Thymus (tissue), 11 donors: ENCODE results near the gene MYO1E. TPM values are rescaled to one million over a fixed set of nuclear protein-coding genes. Genes with fewer than 3 reads are reported as not detected.

Experiments
- DNase-seq, 9 donors: peaks; one replicate each; pipeline ENCODE4 v3.0.0-alpha.2; 2013; ENCODE audit warnings: low spot score in 9 of 9, low read depth in 6 of 9, missing footprints in 1 of 9
- H3K27ac ChIP-seq, 2 donors: one replicate each; pipeline ENCODE4 v1.5.1; 2013; ENCODE audit warnings: control low read depth in 1 of 2, low read depth in 1 of 2, low read length in 1 of 2, mild to moderate bottlenecking in 1 of 2, moderate library complexity in 1 of 2
- H3K27me3 ChIP-seq, 2 donors: one replicate each; pipeline ENCODE4 v1.5.1; 2013; ENCODE audit warnings: low read length in 1 of 2; ENCODE audit not compliant: control insufficient read depth in 2 of 2, insufficient read depth in 1 of 2
- H3K36me3 ChIP-seq, 2 donors: one replicate each; pipeline ENCODE4 v1.5.1; 2013; ENCODE audit warnings: low read length in 1 of 2, mild to moderate bottlenecking in 1 of 2, moderate library complexity in 1 of 2; ENCODE audit not compliant: control insufficient read depth in 2 of 2, insufficient read depth in 2 of 2
- H3K4me1 ChIP-seq, 2 donors: one replicate each; pipeline ENCODE4 v1.5.1; 2013; ENCODE audit warnings: low read length in 2 of 2; ENCODE audit not compliant: control insufficient read depth in 2 of 2, insufficient read depth in 2 of 2
- H3K4me3 ChIP-seq, 2 donors: one replicate each; pipeline ENCODE4 v1.5.1; 2013; ENCODE audit warnings: low read length in 2 of 2, control low read depth in 1 of 2, mild to moderate bottlenecking in 1 of 2
- H3K9me3 ChIP-seq, 2 donors: one replicate each; pipeline ENCODE4 v1.5.1; 2013; ENCODE audit warnings: low read length in 1 of 2, mild to moderate bottlenecking in 1 of 2; ENCODE audit not compliant: control insufficient read depth in 2 of 2, insufficient read depth in 1 of 2
- WGBS: extraction: QIAGEN DNeasy Blood & Tissue Kit; methylation state at CpG from one replicate; pipeline ENCODE4 v1.1.7; 2013; 5-methylcytosine and 5-hydroxymethylcytosine counted together
- polyA plus RNA-seq: library from polyadenylated mRNA; stranded (reverse); fragments of 200-250 nt; gene quantifications from one replicate; pipeline ENCODE4 v1.2.3, GENCODE V29; 2013
- total RNA-seq: library from RNA; stranded (reverse); fragments of 120-200 nt; gene quantifications from one replicate; pipeline ENCODE4 v1.2.4, GENCODE V29; 2013
- donor health status: healthy.

The MYO1E gene
- total and polyA plus RNA-seq, 2 donors = 15.5 to 59.8 TPM

- Histone ChIP-seq H3K27me3 (no peaks in the 10 kb centered on the region), H3K4me1 (no peaks in the 10 kb centered on the region), H3K36me3 (no peaks in the 10 kb centered on the region), H3K4me3 (no peak overlapping the region), H3K27ac (no peak overlapping the region), H3K9me3 (no peaks in the 10 kb centered on the region)
- WGBS = over 99% methylated on average over 2 of the region's 2 CpGs
- no peak for DNase-seq
Observed at GRCh38 chr15:59362331-59362730, 10.3 kb downstream of the MYO1E start.

GRCh38 chr15:59360896-59361295, 11.8 kb downstream of the MYO1E start:
- no peaks in the 10 kb centered on the region for H3K9me3 ChIP-seq
- H3K27ac ChIP-seq = no peak overlapping the region
- no peaks in the 10 kb centered on the region for H3K27me3 ChIP-seq
- no peaks in the 10 kb centered on the region for H3K4me1 ChIP-seq
- no peaks in the 10 kb centered on the region for H3K36me3 ChIP-seq
- no peak overlapping the region for H3K4me3 ChIP-seq
- WGBS = 100% methylated on average over 2 of the region's 2 CpGs
- no peak for DNase-seq

GRCh38 chr15:59360305-59360704, 12.4 kb downstream of the MYO1E start:
- Histone ChIP-seq H3K9me3 (no peaks in the 10 kb centered on the region), H3K4me3 (no peak overlapping the region)
- 96% methylated on average over 2 of the region's 2 CpGs for WGBS

GRCh38 chr15:59355730-59356129, 16.9 kb downstream of the MYO1E start:
- Histone ChIP-seq H3K9me3 (no peaks in the 10 kb centered on the region), H3K27ac (no peak overlapping the region), H3K27me3 (no peaks in the 10 kb centered on the region)

More at GRCh38 chr15:59360305-59360704, 12.4 kb downstream of the MYO1E start:
- Histone ChIP-seq H3K27ac (no peak overlapping the region), H3K27me3 (no peaks in the 10 kb centered on the region), H3K36me3 (no peaks in the 10 kb centered on the region), H3K4me1 (no peaks in the 10 kb centered on the region)
- DNase-seq = no peak

GRCh38 chr15:59354417-59355031, 18.1 kb downstream of the MYO1E start:
- H3K9me3 ChIP-seq = no peaks in the 10 kb centered on the region
- WGBS = 47% methylated on average over 8 of the region's 8 CpGs
- no peak overlapping the region for H3K4me3 ChIP-seq
- no peak for DNase-seq
- no peaks in the 10 kb centered on the region for H3K27me3 ChIP-seq
- H3K36me3 ChIP-seq = no peaks in the 10 kb centered on the region
- no peak overlapping the region for H3K27ac ChIP-seq
- peaks cover 4 to 11% of the 10 kb centered on the region in 2 donors for H3K4me1 ChIP-seq

More at GRCh38 chr15:59355730-59356129, 16.9 kb downstream of the MYO1E start:
- Histone ChIP-seq H3K36me3 (no peaks in the 10 kb centered on the region), H3K4me1 (peaks cover 4 to 11% of the 10 kb centered on the region in 2 donors), H3K4me3 (no peak overlapping the region)
- WGBS = 97% methylated on average over 7 of the region's 7 CpGs
- no peak for DNase-seq

GRCh38 chr15:59353994-59354416, 18.7 kb downstream of the MYO1E start:
- Histone ChIP-seq H3K4me3 (no peak overlapping the region), H3K4me1 (peaks cover 4 to 11% of the 10 kb centered on the region in 2 donors), H3K9me3 (no peaks in the 10 kb centered on the region), H3K27ac (no peak overlapping the region), H3K27me3 (no peaks in the 10 kb centered on the region), H3K36me3 (no peaks in the 10 kb centered on the region)
- 62% methylated on average over 6 of the region's 6 CpGs for WGBS
- DNase-seq = peak in 1 of 9 donors; percentile 28

GRCh38 chr15:59352683-59353082, 20.0 kb downstream of the MYO1E start:
- H3K4me3 ChIP-seq = no peak overlapping the region
- WGBS = 48% methylated on average over 7 of the region's 7 CpGs
- H3K27ac ChIP-seq = no peak overlapping the region
- H3K27me3 ChIP-seq = no peaks in the 10 kb centered on the region
- H3K4me1 ChIP-seq = peaks cover 4 to 11% of the 10 kb centered on the region in 2 donors
- no peaks in the 10 kb centered on the region for H3K9me3 ChIP-seq
- no peaks in the 10 kb centered on the region for H3K36me3 ChIP-seq
- no peak for DNase-seq

- Histone ChIP-seq H3K4me3 (no peak overlapping the region), H3K27me3 (no peaks in the 10 kb centered on the region), H3K9me3 (no peaks in the 10 kb centered on the region), H3K4me1 (peaks cover 4 to 11% of the 10 kb centered on the region in 2 donors), H3K36me3 (no peaks in the 10 kb centered on the region), H3K27ac (no peak overlapping the region)
- no peak for DNase-seq
- 92% methylated on average over 9 of the region's 9 CpGs for WGBS
Observed at GRCh38 chr15:59352189-59352588, 20.5 kb downstream of the MYO1E start.

- H3K27me3 ChIP-seq = no peaks in the 10 kb centered on the region
- no peak overlapping the region for H3K4me3 ChIP-seq
- no peak overlapping the region for H3K27ac ChIP-seq
- peaks cover 4 to 11% of the 10 kb centered on the region in 2 donors for H3K4me1 ChIP-seq
- H3K9me3 ChIP-seq = no peaks in the 10 kb centered on the region
- DNase-seq = no peak
- 96% methylated on average over 1 of the region's 1 CpG for WGBS
- no peaks in the 10 kb centered on the region for H3K36me3 ChIP-seq
Observed at GRCh38 chr15:59350421-59350732, 22.3 kb downstream of the MYO1E start.
